HepG2 (cell line): ENCODE measurements around the gene SERPINB6. TPM values are rescaled to one million over a fixed set of nuclear protein-coding genes. Genes with fewer than 3 reads are reported as not detected.
A peak's percentile ranks its signal among the peaks of the same experiment; 100 is the strongest.

Source experiments
- CBFB ChIP-seq: sonication (generic); formaldehyde crosslinking; IDR thresholded peaks from 2 replicates; pipeline ENCODE4 v1.4.0; 2020; ENCODE audit warnings: missing genetic modification reagents
- KLF15 ChIP-seq: sonication (generic); formaldehyde crosslinking; IDR thresholded peaks from 2 replicates; pipeline ENCODE4 v1.8.1; 2023; ENCODE audit warnings: borderline replicate concordance, mild to moderate bottlenecking, inconsistent platforms, missing genetic modification reagents, mixed read lengths
- RFXAP ChIP-seq: sonication (generic); formaldehyde crosslinking; IDR thresholded peaks from 2 replicates; pipeline ENCODE4 v1.4.0; 2020; ENCODE audit warnings: missing genetic modification reagents, borderline replicate concordance
- TOPORS ChIP-seq: sonication (generic); formaldehyde crosslinking; IDR thresholded peaks from 2 replicates; pipeline ENCODE4 v1.8.0; 2023; ENCODE audit warnings: mild to moderate bottlenecking, missing genetic modification reagents
- ZBTB1 ChIP-seq: sonication (generic); formaldehyde crosslinking; IDR thresholded peaks from 2 replicates; pipeline ENCODE4 v1.4.0; 2020; ENCODE audit warnings: missing genetic modification reagents, borderline replicate concordance
- ZFP82 ChIP-seq: sonication (generic); formaldehyde crosslinking; IDR thresholded peaks from 2 replicates; pipeline ENCODE4 v1.5.1; 2020; ENCODE audit warnings: mild to moderate bottlenecking, missing genetic modification reagents, borderline replicate concordance
- ZNF441 ChIP-seq: sonication (generic); formaldehyde crosslinking; IDR thresholded peaks from 2 replicates; pipeline ENCODE4 v1.7.0; 2021; ENCODE audit warnings: missing genetic modification reagents, borderline replicate concordance
- ZNF550 ChIP-seq: sonication (generic); formaldehyde crosslinking; IDR thresholded peaks from 2 replicates; pipeline ENCODE4 v1.4.0; 2020; ENCODE audit warnings: mild to moderate bottlenecking, missing genetic modification reagents, borderline replicate concordance
- polyA plus RNA-seq, 8 experiments: library from polyadenylated mRNA; depleted of rRNA in 3 of 8; stranded (reverse) in 7 of 8; unstranded in 1 of 8; fragments of >200 nt; fragmentation: Illumina TruSeq in 4 of 8; extraction: Trizol in 4 of 8; gene quantifications; 2 replicates each; pipeline versions ENCODE4 v1.2.1 to v1.2.3, GENCODE V29; 2011 to 2016; ENCODE audit warnings: low read depth in 4 of 8, missing spikeins in 1 of 8, mixed read lengths in 1 of 8; ENCODE audit not compliant: insufficient read depth in 1 of 8
- total RNA-seq, 5 experiments: library from RNA; depleted of rRNA; stranded (reverse); fragments of >200 nt; fragmentation: Illumina TruSeq; extraction: Trizol; gene quantifications; 2 replicates each; pipeline ENCODE4 v1.2.3, GENCODE V29; 2016; ENCODE audit warnings: low read depth in 1 of 5
- TF ChIP-seq, protein P1 (sequence below): sonication (generic); formaldehyde crosslinking; IDR thresholded peaks from 2 replicates; pipeline ENCODE4 v1.4.0; 2020; ENCODE audit warnings: missing genetic modification reagents; ENCODE audit errors: not compliant biosample characterization
- TF ChIP-seq, protein P2 (sequence below): sonication (generic); formaldehyde crosslinking; IDR thresholded peaks from 2 replicates; pipeline ENCODE4 v1.4.0; 2020; ENCODE audit warnings: missing genetic modification reagents
- TF ChIP-seq, protein P3 (sequence below): sonication (generic); formaldehyde crosslinking; IDR thresholded peaks from 2 replicates; pipeline ENCODE4 v1.4.0; 2020; ENCODE audit warnings: mild to moderate bottlenecking, missing genetic modification reagents, borderline replicate concordance
- TF ChIP-seq, protein P4 (sequence below): sonication (generic); formaldehyde crosslinking; IDR thresholded peaks from 2 replicates; pipeline ENCODE4 v1.8.1; 2022; ENCODE audit warnings: low read depth, mild to moderate bottlenecking, missing genetic modification reagents
- TF ChIP-seq, protein P5 (sequence below): sonication (generic); formaldehyde crosslinking; conservative IDR thresholded peaks from 2 replicates; pipeline ENCODE4 v1.8.1; 2023; ENCODE audit warnings: missing genetic modification reagents
- TF ChIP-seq, protein P6 (sequence below): sonication (generic); formaldehyde crosslinking; IDR thresholded peaks from 2 replicates; pipeline ENCODE4 v1.4.0; 2020; ENCODE audit warnings: low read depth, mild to moderate bottlenecking, missing genetic modification reagents

Gene SERPINB6
- total and polyA plus RNA-seq, 2 of the 13 experiments (the other 11 are each of a cell fraction or from before 2014, with no cell fraction given), result 38.2 to 61.3 TPM

DNA sequence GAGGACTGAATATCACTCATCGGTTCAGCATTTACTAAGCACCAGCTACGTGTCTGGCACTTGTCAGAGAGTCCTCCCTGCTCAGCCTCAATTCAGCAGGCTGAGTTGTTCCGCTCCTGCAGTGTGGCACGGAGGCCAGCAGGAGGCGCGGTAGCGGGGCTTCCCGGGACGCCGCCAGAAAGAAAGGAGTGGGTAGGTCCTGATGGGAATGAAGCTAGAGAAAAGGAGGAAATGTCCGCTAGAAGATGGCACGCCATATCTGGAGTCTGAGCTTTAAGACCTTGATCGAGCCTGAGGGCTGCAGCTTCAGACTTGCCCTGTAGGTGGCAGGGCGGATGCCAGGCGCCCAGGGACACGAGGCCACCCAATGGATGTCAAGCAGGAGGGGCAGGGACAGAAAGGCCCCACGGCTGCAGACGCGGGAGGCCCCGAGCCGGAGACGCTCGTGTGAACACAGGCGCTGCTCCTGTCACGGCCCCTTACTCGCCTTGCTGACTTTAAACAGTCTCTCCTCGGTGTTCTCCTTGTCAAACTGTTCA, 18.7 kb downstream of the SERPINB6 start (continued):
- TF ChIP-seq, protein P1, sequence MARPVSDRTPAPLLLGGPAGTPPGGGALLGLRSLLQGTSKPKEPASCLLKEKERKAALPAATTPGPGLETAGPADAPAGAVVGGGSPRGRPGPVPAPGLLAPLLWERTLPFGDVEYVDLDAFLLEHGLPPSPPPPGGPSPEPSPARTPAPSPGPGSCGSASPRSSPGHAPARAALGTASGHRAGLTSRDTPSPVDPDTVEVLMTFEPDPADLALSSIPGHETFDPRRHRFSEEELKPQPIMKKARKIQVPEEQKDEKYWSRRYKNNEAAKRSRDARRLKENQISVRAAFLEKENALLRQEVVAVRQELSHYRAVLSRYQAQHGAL (CRISPR knock-in tag), result no peak
- peak; percentile 60; the same call in 1 of the 2 replicates for TF ChIP-seq CBFB
- TF ChIP-seq TOPORS, result peak; percentile 36; the same call in 1 of the 2 replicates
- TF ChIP-seq, protein P2, sequence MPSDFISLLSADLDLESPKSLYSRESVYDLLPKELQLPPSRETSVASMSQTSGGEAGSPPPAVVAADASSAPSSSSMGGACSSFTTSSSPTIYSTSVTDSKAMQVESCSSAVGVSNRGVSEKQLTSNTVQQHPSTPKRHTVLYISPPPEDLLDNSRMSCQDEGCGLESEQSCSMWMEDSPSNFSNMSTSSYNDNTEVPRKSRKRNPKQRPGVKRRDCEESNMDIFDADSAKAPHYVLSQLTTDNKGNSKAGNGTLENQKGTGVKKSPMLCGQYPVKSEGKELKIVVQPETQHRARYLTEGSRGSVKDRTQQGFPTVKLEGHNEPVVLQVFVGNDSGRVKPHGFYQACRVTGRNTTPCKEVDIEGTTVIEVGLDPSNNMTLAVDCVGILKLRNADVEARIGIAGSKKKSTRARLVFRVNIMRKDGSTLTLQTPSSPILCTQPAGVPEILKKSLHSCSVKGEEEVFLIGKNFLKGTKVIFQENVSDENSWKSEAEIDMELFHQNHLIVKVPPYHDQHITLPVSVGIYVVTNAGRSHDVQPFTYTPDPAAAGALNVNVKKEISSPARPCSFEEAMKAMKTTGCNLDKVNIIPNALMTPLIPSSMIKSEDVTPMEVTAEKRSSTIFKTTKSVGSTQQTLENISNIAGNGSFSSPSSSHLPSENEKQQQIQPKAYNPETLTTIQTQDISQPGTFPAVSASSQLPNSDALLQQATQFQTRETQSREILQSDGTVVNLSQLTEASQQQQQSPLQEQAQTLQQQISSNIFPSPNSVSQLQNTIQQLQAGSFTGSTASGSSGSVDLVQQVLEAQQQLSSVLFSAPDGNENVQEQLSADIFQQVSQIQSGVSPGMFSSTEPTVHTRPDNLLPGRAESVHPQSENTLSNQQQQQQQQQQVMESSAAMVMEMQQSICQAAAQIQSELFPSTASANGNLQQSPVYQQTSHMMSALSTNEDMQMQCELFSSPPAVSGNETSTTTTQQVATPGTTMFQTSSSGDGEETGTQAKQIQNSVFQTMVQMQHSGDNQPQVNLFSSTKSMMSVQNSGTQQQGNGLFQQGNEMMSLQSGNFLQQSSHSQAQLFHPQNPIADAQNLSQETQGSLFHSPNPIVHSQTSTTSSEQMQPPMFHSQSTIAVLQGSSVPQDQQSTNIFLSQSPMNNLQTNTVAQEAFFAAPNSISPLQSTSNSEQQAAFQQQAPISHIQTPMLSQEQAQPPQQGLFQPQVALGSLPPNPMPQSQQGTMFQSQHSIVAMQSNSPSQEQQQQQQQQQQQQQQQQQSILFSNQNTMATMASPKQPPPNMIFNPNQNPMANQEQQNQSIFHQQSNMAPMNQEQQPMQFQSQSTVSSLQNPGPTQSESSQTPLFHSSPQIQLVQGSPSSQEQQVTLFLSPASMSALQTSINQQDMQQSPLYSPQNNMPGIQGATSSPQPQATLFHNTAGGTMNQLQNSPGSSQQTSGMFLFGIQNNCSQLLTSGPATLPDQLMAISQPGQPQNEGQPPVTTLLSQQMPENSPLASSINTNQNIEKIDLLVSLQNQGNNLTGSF (CRISPR knock-in tag), result no peak
- TF ChIP-seq, protein P3, sequence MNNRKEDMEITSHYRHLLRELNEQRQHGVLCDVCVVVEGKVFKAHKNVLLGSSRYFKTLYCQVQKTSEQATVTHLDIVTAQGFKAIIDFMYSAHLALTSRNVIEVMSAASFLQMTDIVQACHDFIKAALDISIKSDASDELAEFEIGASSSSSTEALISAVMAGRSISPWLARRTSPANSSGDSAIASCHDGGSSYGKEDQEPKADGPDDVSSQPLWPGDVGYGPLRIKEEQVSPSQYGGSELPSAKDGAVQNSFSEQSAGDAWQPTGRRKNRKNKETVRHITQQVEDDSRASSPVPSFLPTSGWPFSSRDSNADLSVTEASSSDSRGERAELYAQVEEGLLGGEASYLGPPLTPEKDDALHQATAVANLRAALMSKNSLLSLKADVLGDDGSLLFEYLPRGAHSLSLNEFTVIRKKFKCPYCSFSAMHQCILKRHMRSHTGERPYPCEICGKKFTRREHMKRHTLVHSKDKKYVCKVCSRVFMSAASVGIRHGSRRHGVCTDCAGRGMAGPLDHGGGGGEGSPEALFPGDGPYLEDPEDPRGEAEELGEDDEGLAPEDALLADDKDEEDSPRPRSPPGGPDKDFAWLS, result 0 out of 2 replicates have a peak, but pooled peaks have one; percentile 47
- TF ChIP-seq ZNF550, result 0 out of 2 replicates have a peak, but pooled peaks have one; percentile 46
- no peak for TF ChIP-seq ZFP82 (CRISPR knock-in tag)
- TF ChIP-seq, protein P4, sequence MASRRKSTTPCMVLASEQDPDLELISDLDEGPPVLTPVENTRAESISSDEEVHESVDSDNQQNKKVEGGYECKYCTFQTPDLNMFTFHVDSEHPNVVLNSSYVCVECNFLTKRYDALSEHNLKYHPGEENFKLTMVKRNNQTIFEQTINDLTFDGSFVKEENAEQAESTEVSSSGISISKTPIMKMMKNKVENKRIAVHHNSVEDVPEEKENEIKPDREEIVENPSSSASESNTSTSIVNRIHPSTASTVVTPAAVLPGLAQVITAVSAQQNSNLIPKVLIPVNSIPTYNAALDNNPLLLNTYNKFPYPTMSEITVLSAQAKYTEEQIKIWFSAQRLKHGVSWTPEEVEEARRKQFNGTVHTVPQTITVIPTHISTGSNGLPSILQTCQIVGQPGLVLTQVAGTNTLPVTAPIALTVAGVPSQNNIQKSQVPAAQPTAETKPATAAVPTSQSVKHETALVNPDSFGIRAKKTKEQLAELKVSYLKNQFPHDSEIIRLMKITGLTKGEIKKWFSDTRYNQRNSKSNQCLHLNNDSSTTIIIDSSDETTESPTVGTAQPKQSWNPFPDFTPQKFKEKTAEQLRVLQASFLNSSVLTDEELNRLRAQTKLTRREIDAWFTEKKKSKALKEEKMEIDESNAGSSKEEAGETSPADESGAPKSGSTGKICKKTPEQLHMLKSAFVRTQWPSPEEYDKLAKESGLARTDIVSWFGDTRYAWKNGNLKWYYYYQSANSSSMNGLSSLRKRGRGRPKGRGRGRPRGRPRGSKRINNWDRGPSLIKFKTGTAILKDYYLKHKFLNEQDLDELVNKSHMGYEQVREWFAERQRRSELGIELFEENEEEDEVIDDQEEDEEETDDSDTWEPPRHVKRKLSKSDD (CRISPR knock-in tag), result no peak
- TF ChIP-seq RFXAP (CRISPR knock-in tag), result peak; percentile 66; the same call in 1 of the 2 replicates
- TF ChIP-seq, protein P5, sequence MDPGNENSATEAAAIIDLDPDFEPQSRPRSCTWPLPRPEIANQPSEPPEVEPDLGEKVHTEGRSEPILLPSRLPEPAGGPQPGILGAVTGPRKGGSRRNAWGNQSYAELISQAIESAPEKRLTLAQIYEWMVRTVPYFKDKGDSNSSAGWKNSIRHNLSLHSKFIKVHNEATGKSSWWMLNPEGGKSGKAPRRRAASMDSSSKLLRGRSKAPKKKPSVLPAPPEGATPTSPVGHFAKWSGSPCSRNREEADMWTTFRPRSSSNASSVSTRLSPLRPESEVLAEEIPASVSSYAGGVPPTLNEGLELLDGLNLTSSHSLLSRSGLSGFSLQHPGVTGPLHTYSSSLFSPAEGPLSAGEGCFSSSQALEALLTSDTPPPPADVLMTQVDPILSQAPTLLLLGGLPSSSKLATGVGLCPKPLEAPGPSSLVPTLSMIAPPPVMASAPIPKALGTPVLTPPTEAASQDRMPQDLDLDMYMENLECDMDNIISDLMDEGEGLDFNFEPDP (CRISPR knock-in tag), result no peak
- 0 out of 2 replicates have a peak, but pooled peaks have one; percentile 19 for TF ChIP-seq ZNF441 (CRISPR knock-in tag)
- TF ChIP-seq, protein P6, sequence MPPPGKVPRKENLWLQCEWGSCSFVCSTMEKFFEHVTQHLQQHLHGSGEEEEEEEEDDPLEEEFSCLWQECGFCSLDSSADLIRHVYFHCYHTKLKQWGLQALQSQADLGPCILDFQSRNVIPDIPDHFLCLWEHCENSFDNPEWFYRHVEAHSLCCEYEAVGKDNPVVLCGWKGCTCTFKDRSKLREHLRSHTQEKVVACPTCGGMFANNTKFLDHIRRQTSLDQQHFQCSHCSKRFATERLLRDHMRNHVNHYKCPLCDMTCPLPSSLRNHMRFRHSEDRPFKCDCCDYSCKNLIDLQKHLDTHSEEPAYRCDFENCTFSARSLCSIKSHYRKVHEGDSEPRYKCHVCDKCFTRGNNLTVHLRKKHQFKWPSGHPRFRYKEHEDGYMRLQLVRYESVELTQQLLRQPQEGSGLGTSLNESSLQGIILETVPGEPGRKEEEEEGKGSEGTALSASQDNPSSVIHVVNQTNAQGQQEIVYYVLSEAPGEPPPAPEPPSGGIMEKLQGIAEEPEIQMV (CRISPR knock-in tag), result 0 out of 2 replicates have a peak, but pooled peaks have one; percentile 72
- no peak for TF ChIP-seq KLF15
- TF ChIP-seq ZBTB1 (CRISPR knock-in tag), result no peak
